GM19467 (cell line): ENCODE data around the gene VSIR.
A peak's percentile ranks its signal among the peaks of the same experiment; 100 is the strongest.

Experiments used
- ATAC-seq: cut with Tn5 transposase; IDR thresholded peaks from one replicate; pipeline ENCODE4 v1.9.1; 2021; ENCODE audit warnings: mild to moderate bottlenecking, moderate library complexity; ENCODE audit not compliant: unreplicated experiment

Gene VSIR

GRCh38 chr10:71773221-71773971, at the start of gene VSIR:
Gene VSIR (minus strand): TSS chr10:71773520. CDS start chr10:71773439, 81 bp downstream.
- peak; percentile 52 for ATAC-seq

- no peak for ATAC-seq
These were observed 48.8 kb upstream of the VSIR start for GRCh38 chr10:71821909-71822763.

- no peak for ATAC-seq
These were observed 47.6 kb upstream of the VSIR start for GRCh38 chr10:71820966-71821365.

GRCh38 chr10:71819985-71820384, 46.7 kb upstream of the VSIR start:
- ATAC-seq: no peak

GRCh38 chr10:71819441-71819861, 46.1 kb upstream of the VSIR start:
- ATAC-seq: no peak

- ATAC-seq: no peak
These were observed 45.4 kb upstream of the VSIR start for GRCh38 chr10:71818674-71819260.

GRCh38 chr10:71817831-71818655, 44.7 kb upstream of the VSIR start:
- no peak for ATAC-seq

GRCh38 chr10:71816936-71817618, 43.8 kb upstream of the VSIR start:
- ATAC-seq: no peak

- no peak for ATAC-seq
These were observed 43.1 kb upstream of the VSIR start for GRCh38 chr10:71816421-71816851.

- no peak for ATAC-seq
These were observed 42.3 kb upstream of the VSIR start for GRCh38 chr10:71815515-71816130.

GRCh38 chr10:71814922-71815411, 41.6 kb upstream of the VSIR start:
- no peak for ATAC-seq

GRCh38 chr10:71812913-71813590, 39.7 kb upstream of the VSIR start:
- ATAC-seq: no peak

- no peak for ATAC-seq
These were observed 38.9 kb upstream of the VSIR start for GRCh38 chr10:71812016-71812912.

GRCh38 chr10:71811351-71811750, 38.0 kb upstream of the VSIR start:
- ATAC-seq: no peak

- no peak for ATAC-seq
These were observed 36.9 kb upstream of the VSIR start for GRCh38 chr10:71810048-71810750.

GRCh38 chr10:71809628-71810027, 36.3 kb upstream of the VSIR start:
- no peak for ATAC-seq
